H1 (cell line): ENCODE data around the gene MNS1. TPM values are rescaled to one million over a fixed set of nuclear protein-coding genes. Genes with fewer than 3 reads are reported as not detected.

Experiments
- MAX ChIP-seq: IDR thresholded peaks from 2 replicates; pipeline ENCODE4 v1.6.1; 2012; ENCODE audit warnings: inconsistent platforms
- polyA plus RNA-seq, 7 experiments: library from polyadenylated mRNA; depleted of rRNA in 3 of 7; stranded (reverse) in 5 of 7; unstranded in 2 of 7; fragments of >200 nt in 5 of 7; fragments of 200-250 nt in 2 of 7; gene quantifications; 1 replicate in 5 of 7; 2 replicates in 1 of 7; 4 replicates in 1 of 7; pipeline versions ENCODE4 v1.2.1 to v1.2.3, GENCODE V29; 2011 to 2013; ENCODE audit warnings: missing spikeins in 2 of 7, mixed read lengths in 2 of 7
- total RNA-seq: library from RNA; stranded (reverse); fragmentation: NEBNext Ultra II Directional; extraction: Animal tissue kit (Norgen Biotek cat#: 25700); gene quantifications from 2 replicates; pipeline ENCODE4 v1.2.1, GENCODE V29; 2021

Gene MNS1
- total and polyA plus RNA-seq, 2 of the 8 experiments (the other 6 are each of a cell fraction or from before 2014, with no cell fraction given) = 0.57 TPM; not detected in 1

DNA sequence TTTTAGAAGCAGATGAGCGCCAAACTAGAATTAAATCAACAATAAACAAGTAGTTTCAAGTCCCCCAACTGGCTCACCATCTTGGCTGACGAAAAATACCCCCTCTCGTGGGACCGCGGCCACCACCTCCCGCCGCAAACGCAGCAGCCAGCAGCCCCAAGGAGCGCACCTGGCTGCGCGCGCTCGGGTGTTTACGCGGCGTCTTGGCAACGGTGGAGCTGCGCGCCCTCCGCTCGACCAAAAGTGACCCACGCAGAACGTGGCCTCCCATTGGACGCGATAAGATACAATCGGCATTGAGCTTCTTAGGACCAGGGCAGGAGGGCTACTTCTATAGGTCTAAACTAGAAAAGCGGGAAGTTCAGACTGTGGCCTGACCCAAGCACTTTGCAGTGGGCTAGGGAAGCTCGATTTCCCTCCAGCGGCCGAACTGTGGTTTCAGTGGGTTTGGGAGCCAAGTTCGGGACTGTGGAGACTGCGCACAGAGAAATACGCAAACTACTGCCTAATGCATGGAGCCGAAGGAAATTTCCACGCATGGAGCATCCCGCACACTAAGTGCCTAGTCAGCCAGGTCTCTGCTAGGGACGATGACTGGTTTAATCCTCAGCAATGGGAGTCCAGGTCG lies at the start of gene MNS1 (continued):
- peak; percentile 89 for TF ChIP-seq MAX
